ENCODE results near the gene CASP6. TPM values are rescaled to one million over a fixed set of nuclear protein-coding genes. Genes with fewer than 3 reads are reported as not detected.
"Not testable (repeated sequence)": the region's sequence is repeated elsewhere in the genome, so short reads cannot be mapped to it uniquely, and the experiment has no call there.

The CASP6 gene
- total and polyA plus RNA-seq, 4 donors, result 11.1 to 30.1 (median 16.8) TPM

- DNase-seq, result no peak
- ATAC-seq (ENCODE audit: low FRiP score), result no peak
- Histone ChIP-seq H3K27ac (ENCODE audit: low read depth in 1 of 2, low read length in 2 of 2) (no peak overlapping the region), H3K9me3 (ENCODE audit: control insufficient read depth, low read length) (peaks cover 1% of the 10 kb centered on the region), H3K4me3 (ENCODE audit: low read length in 2 of 2) (no peak overlapping the region), H3K4me1 (ENCODE audit: control insufficient read depth in 1 of 2, insufficient read depth in 2 of 2, low read length in 2 of 2) (no peaks in the 10 kb centered on the region), H3K27me3 (ENCODE audit: control insufficient read depth in 1 of 2, insufficient read depth in 2 of 2, low read length in 1 of 2) (no peaks in the 10 kb centered on the region), H3K36me3 (ENCODE audit: control insufficient read depth in 1 of 2, insufficient read depth in 2 of 2, low read length in 1 of 2) (peaks cover 0 to 5% of the 10 kb centered on the region in 2 donors)
- intact Hi-C loops (cut with DNase I), result no loop called here
- WGBS, 2 donors, result 93 to 98% methylated on average over 5 to 6 of the region's 6 CpGs
Observed at GRCh38 chr4:109683621-109684253, 19.5 kb downstream of the CASP6 start.

- no peaks in the 10 kb centered on the region for H3K4me1 ChIP-seq (ENCODE audit: control insufficient read depth in 1 of 2, insufficient read depth in 2 of 2, low read length in 2 of 2)
- H3K27ac ChIP-seq (ENCODE audit: low read depth in 1 of 2, low read length in 2 of 2), result no peak overlapping the region
- DNase-seq (no peak), ATAC-seq (ENCODE audit: low FRiP score) (no peak)
- no peaks in the 10 kb centered on the region for H3K27me3 ChIP-seq (ENCODE audit: control insufficient read depth in 1 of 2, insufficient read depth in 2 of 2, low read length in 1 of 2)
- WGBS, 2 donors, result 93 to 94% methylated on average over 2 of the region's 2 CpGs
- peaks cover 0 to 4% of the 10 kb centered on the region in 2 donors for H3K36me3 ChIP-seq (ENCODE audit: control insufficient read depth in 1 of 2, insufficient read depth in 2 of 2, low read length in 1 of 2)
- H3K4me3 ChIP-seq (ENCODE audit: low read length in 2 of 2), result no peak overlapping the region
- peaks cover 1% of the 10 kb centered on the region for H3K9me3 ChIP-seq (ENCODE audit: control insufficient read depth, low read length)
- intact Hi-C loops (cut with DNase I), result no loop called here
Observed at GRCh38 chr4:109682875-109683274, 20.4 kb downstream of the CASP6 start.

- H3K9me3 ChIP-seq (ENCODE audit: control insufficient read depth, low read length); DNase-seq; H3K4me1 ChIP-seq (ENCODE audit: control insufficient read depth in 1 of 2, insufficient read depth in 2 of 2, low read length in 2 of 2); H3K36me3 ChIP-seq (ENCODE audit: control insufficient read depth in 1 of 2, insufficient read depth in 2 of 2, low read length in 1 of 2); H3K4me3 ChIP-seq (ENCODE audit: low read length in 2 of 2); ATAC-seq (ENCODE audit: low FRiP score); H3K27me3 ChIP-seq (ENCODE audit: control insufficient read depth in 1 of 2, insufficient read depth in 2 of 2, low read length in 1 of 2); H3K27ac ChIP-seq (ENCODE audit: low read depth in 1 of 2, low read length in 2 of 2); intact Hi-C loops (cut with DNase I): not testable (repeated sequence)
- WGBS, 2 donors, result 97% methylated on average over 13 to 14 of the region's 14 CpGs
Observed at GRCh38 chr4:109678925-109679324, 24.3 kb downstream of the CASP6 start.

- 95 to 97% methylated on average over 17 to 28 of the region's 28 CpGs for WGBS, 2 donors
- H3K27me3 ChIP-seq (ENCODE audit: control insufficient read depth in 1 of 2, insufficient read depth in 2 of 2, low read length in 1 of 2); ATAC-seq (ENCODE audit: low FRiP score); intact Hi-C loops (cut with DNase I); H3K36me3 ChIP-seq (ENCODE audit: control insufficient read depth in 1 of 2, insufficient read depth in 2 of 2, low read length in 1 of 2); H3K27ac ChIP-seq (ENCODE audit: low read depth in 1 of 2, low read length in 2 of 2); DNase-seq; H3K4me3 ChIP-seq (ENCODE audit: low read length in 2 of 2); H3K4me1 ChIP-seq (ENCODE audit: control insufficient read depth in 1 of 2, insufficient read depth in 2 of 2, low read length in 2 of 2); H3K9me3 ChIP-seq (ENCODE audit: control insufficient read depth, low read length): not testable (repeated sequence)
Observed at GRCh38 chr4:109678472-109678871, 24.8 kb downstream of the CASP6 start.

GRCh38 chr4:109676886-109677285 is 26.4 kb downstream of the CASP6 start:
- Histone ChIP-seq H3K4me1 (ENCODE audit: control insufficient read depth in 1 of 2, insufficient read depth in 2 of 2, low read length in 2 of 2) (no peaks in the 10 kb centered on the region), H3K27ac (ENCODE audit: low read depth in 1 of 2, low read length in 2 of 2) (no peak overlapping the region), H3K9me3 (ENCODE audit: control insufficient read depth, low read length) (peaks cover 1% of the 10 kb centered on the region), H3K4me3 (ENCODE audit: low read length in 2 of 2) (no peak overlapping the region), H3K36me3 (ENCODE audit: control insufficient read depth in 1 of 2, insufficient read depth in 2 of 2, low read length in 1 of 2) (no peaks in the 10 kb centered on the region), H3K27me3 (ENCODE audit: control insufficient read depth in 1 of 2, insufficient read depth in 2 of 2, low read length in 1 of 2) (no peaks in the 10 kb centered on the region)
- no peak for DNase-seq
- 68 to 78% methylated on average over 1 of the region's 1 CpG for WGBS, 2 donors
- intact Hi-C loops (cut with DNase I), result no loop called here
- no peak for ATAC-seq (ENCODE audit: low FRiP score)

GRCh38 chr4:109675843-109676242 is 27.4 kb downstream of the CASP6 start:
- WGBS, 2 donors, result 93 to 100% methylated on average over 1 of the region's 1 CpG

GRCh38 chr4:109675181-109675580 is 28.1 kb downstream of the CASP6 start:
- Histone ChIP-seq H3K4me3 (ENCODE audit: low read length in 2 of 2) (no peak overlapping the region), H3K36me3 (ENCODE audit: control insufficient read depth in 1 of 2, insufficient read depth in 2 of 2, low read length in 1 of 2) (no peaks in the 10 kb centered on the region), H3K9me3 (ENCODE audit: control insufficient read depth, low read length) (peaks cover 1% of the 10 kb centered on the region), H3K4me1 (ENCODE audit: control insufficient read depth in 1 of 2, insufficient read depth in 2 of 2, low read length in 2 of 2) (no peaks in the 10 kb centered on the region), H3K27ac (ENCODE audit: low read depth in 1 of 2, low read length in 2 of 2) (no peak overlapping the region), H3K27me3 (ENCODE audit: control insufficient read depth in 1 of 2, insufficient read depth in 2 of 2, low read length in 1 of 2) (no peaks in the 10 kb centered on the region)
- intact Hi-C loops (cut with DNase I), result no loop called here
- DNase-seq (no peak), ATAC-seq (ENCODE audit: low FRiP score) (no peak)
- 82 to 85% methylated on average over 3 of the region's 3 CpGs for WGBS, 2 donors

More at GRCh38 chr4:109675843-109676242, 27.4 kb downstream of the CASP6 start:
- DNase-seq, result no peak
- Histone ChIP-seq H3K4me1 (ENCODE audit: control insufficient read depth in 1 of 2, insufficient read depth in 2 of 2, low read length in 2 of 2) (no peaks in the 10 kb centered on the region), H3K9me3 (ENCODE audit: control insufficient read depth, low read length) (peaks cover 1% of the 10 kb centered on the region), H3K27me3 (ENCODE audit: control insufficient read depth in 1 of 2, insufficient read depth in 2 of 2, low read length in 1 of 2) (no peaks in the 10 kb centered on the region), H3K36me3 (ENCODE audit: control insufficient read depth in 1 of 2, insufficient read depth in 2 of 2, low read length in 1 of 2) (no peaks in the 10 kb centered on the region), H3K4me3 (ENCODE audit: low read length in 2 of 2) (no peak overlapping the region), H3K27ac (ENCODE audit: low read depth in 1 of 2, low read length in 2 of 2) (no peak overlapping the region)
- intact Hi-C loops (cut with DNase I), result no loop called here
- no peak for ATAC-seq (ENCODE audit: low FRiP score)

- Histone ChIP-seq H3K4me3 (ENCODE audit: low read length in 2 of 2) (no peak overlapping the region), H3K9me3 (ENCODE audit: control insufficient read depth, low read length) (no peaks in the 10 kb centered on the region), H3K27ac (ENCODE audit: low read depth in 1 of 2, low read length in 2 of 2) (no peak overlapping the region), H3K4me1 (ENCODE audit: control insufficient read depth in 1 of 2, insufficient read depth in 2 of 2, low read length in 2 of 2) (no peaks in the 10 kb centered on the region), H3K27me3 (ENCODE audit: control insufficient read depth in 1 of 2, insufficient read depth in 2 of 2, low read length in 1 of 2) (no peaks in the 10 kb centered on the region), H3K36me3 (ENCODE audit: control insufficient read depth in 1 of 2, insufficient read depth in 2 of 2, low read length in 1 of 2) (no peaks in the 10 kb centered on the region)
- intact Hi-C loops (cut with DNase I), result no loop called here
- DNase-seq (no peak), ATAC-seq (ENCODE audit: low FRiP score) (no peak)
- WGBS, 2 donors, result 97 to 100% methylated on average over 1 of the region's 1 CpG
Observed at GRCh38 chr4:109673303-109673702, 29.9 kb downstream of the CASP6 start.

GRCh38 chr4:109672169-109672930 is 30.9 kb downstream of the CASP6 start:
- Histone ChIP-seq H3K9me3 (ENCODE audit: control insufficient read depth, low read length) (no peaks in the 10 kb centered on the region), H3K36me3 (ENCODE audit: control insufficient read depth in 1 of 2, insufficient read depth in 2 of 2, low read length in 1 of 2) (no peaks in the 10 kb centered on the region), H3K27ac (ENCODE audit: low read depth in 1 of 2, low read length in 2 of 2) (no peak overlapping the region), H3K27me3 (ENCODE audit: control insufficient read depth in 1 of 2, insufficient read depth in 2 of 2, low read length in 1 of 2) (no peaks in the 10 kb centered on the region), H3K4me3 (ENCODE audit: low read length in 2 of 2) (no peak overlapping the region), H3K4me1 (ENCODE audit: control insufficient read depth in 1 of 2, insufficient read depth in 2 of 2, low read length in 2 of 2) (no peaks in the 10 kb centered on the region)
- ATAC-seq (ENCODE audit: low FRiP score) (no peak), DNase-seq (no peak)
- intact Hi-C loops (cut with DNase I), result no loop called here
